ENCODE results near the gene COL6A3. TPM values are rescaled to one million over a fixed set of nuclear protein-coding genes. Genes with fewer than 3 reads are reported as not detected.

Gene COL6A3
- total and polyA plus RNA-seq, 9 of the 15 experiments (the other 6 are each of a cell fraction or from before 2014, with no cell fraction given): 0.07 to 4.1 (median 1.5) TPM

DNA sequence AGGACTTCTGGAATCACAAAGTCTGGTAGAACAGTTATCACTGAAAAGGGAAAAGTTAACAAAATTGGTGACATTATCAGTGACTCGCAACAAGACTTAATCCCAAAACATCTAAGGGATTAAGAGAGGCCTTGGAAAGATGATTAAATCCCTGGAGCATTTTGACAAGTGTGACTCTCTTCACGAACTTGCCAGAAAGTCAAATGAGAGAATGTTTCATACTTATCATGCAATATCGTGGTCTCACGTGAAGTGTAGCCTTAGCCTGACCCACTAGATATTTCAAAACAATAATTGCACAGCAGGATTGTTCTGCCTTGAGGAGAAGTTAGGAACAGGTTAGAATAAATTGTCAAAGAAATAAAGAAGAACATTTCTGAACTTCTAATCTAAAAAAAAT is 104.5 kb downstream of the COL6A3 start:
- H3K36me3 ChIP-seq (ENCODE audit: control insufficient read depth, insufficient read depth, low read length): no peaks in the 10 kb centered on the region
- intact Hi-C loops (cut with micrococcal nuclease): no loop called here
- FAIRE-seq: no peak
- TF ChIP-seq MTA2 (IDR thresholded peaks at IDR 0.05; ENCODE audit: low read depth): no peak
- TF ChIP-seq CBFA2T3 (IDR thresholded peaks at IDR 0.05): no peak
- TF ChIP-seq, protein P1, sequence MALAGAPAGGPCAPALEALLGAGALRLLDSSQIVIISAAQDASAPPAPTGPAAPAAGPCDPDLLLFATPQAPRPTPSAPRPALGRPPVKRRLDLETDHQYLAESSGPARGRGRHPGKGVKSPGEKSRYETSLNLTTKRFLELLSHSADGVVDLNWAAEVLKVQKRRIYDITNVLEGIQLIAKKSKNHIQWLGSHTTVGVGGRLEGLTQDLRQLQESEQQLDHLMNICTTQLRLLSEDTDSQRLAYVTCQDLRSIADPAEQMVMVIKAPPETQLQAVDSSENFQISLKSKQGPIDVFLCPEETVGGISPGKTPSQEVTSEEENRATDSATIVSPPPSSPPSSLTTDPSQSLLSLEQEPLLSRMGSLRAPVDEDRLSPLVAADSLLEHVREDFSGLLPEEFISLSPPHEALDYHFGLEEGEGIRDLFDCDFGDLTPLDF (CRISPR knock-in tag; IDR thresholded peaks at IDR 0.05): no peak
- TF ChIP-seq PHF21A (IDR thresholded peaks at IDR 0.05; ENCODE audit: borderline replicate concordance, low read depth): no peak
- TF ChIP-seq HOMEZ (CRISPR knock-in tag; IDR thresholded peaks at IDR 0.05): no peak
- TF ChIP-seq, protein P2, sequence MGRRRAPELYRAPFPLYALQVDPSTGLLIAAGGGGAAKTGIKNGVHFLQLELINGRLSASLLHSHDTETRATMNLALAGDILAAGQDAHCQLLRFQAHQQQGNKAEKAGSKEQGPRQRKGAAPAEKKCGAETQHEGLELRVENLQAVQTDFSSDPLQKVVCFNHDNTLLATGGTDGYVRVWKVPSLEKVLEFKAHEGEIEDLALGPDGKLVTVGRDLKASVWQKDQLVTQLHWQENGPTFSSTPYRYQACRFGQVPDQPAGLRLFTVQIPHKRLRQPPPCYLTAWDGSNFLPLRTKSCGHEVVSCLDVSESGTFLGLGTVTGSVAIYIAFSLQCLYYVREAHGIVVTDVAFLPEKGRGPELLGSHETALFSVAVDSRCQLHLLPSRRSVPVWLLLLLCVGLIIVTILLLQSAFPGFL (CRISPR knock-in tag; IDR thresholded peaks at IDR 0.05): no peak
- TF ChIP-seq, protein P3, sequence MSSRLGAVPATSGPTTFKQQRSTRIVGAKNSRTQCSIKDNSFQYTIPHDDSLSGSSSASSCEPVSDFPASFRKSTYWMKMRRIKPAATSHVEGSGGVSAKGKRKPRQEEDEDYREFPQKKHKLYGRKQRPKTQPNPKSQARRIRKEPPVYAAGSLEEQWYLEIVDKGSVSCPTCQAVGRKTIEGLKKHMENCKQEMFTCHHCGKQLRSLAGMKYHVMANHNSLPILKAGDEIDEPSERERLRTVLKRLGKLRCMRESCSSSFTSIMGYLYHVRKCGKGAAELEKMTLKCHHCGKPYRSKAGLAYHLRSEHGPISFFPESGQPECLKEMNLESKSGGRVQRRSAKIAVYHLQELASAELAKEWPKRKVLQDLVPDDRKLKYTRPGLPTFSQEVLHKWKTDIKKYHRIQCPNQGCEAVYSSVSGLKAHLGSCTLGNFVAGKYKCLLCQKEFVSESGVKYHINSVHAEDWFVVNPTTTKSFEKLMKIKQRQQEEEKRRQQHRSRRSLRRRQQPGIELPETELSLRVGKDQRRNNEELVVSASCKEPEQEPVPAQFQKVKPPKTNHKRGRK (tag; IDR thresholded peaks at IDR 0.05): no peak
- TF ChIP-seq, protein P4, sequence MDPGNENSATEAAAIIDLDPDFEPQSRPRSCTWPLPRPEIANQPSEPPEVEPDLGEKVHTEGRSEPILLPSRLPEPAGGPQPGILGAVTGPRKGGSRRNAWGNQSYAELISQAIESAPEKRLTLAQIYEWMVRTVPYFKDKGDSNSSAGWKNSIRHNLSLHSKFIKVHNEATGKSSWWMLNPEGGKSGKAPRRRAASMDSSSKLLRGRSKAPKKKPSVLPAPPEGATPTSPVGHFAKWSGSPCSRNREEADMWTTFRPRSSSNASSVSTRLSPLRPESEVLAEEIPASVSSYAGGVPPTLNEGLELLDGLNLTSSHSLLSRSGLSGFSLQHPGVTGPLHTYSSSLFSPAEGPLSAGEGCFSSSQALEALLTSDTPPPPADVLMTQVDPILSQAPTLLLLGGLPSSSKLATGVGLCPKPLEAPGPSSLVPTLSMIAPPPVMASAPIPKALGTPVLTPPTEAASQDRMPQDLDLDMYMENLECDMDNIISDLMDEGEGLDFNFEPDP (CRISPR knock-in tag; IDR thresholded peaks at IDR 0.05): no peak
- no peak for TF ChIP-seq ZNF589 (CRISPR knock-in tag; IDR thresholded peaks at IDR 0.05; ENCODE audit: low read depth)
- TF ChIP-seq CBX2 (IDR thresholded peaks at IDR 0.05; ENCODE audit: insufficient read depth, low read length, poor library complexity, severe bottlenecking): no peak
- TF ChIP-seq, protein P5, sequence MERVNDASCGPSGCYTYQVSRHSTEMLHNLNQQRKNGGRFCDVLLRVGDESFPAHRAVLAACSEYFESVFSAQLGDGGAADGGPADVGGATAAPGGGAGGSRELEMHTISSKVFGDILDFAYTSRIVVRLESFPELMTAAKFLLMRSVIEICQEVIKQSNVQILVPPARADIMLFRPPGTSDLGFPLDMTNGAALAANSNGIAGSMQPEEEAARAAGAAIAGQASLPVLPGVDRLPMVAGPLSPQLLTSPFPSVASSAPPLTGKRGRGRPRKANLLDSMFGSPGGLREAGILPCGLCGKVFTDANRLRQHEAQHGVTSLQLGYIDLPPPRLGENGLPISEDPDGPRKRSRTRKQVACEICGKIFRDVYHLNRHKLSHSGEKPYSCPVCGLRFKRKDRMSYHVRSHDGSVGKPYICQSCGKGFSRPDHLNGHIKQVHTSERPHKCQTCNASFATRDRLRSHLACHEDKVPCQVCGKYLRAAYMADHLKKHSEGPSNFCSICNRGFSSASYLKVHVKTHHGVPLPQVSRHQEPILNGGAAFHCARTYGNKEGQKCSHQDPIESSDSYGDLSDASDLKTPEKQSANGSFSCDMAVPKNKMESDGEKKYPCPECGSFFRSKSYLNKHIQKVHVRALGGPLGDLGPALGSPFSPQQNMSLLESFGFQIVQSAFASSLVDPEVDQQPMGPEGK (CRISPR knock-in tag; IDR thresholded peaks at IDR 0.05; ENCODE audit: borderline replicate concordance): no peak
- no peak for TF ChIP-seq POLR3G (IDR thresholded peaks at IDR 0.05; ENCODE audit: extremely low read depth, insufficient read length, insufficient replicate concordance)

More for the DNA sequence above, 104.5 kb downstream of the COL6A3 start:
- Histone ChIP-seq H3K9me3 (replicated peaks; ENCODE audit: control insufficient read depth, insufficient read depth, low read depth, low read length) (no peaks in the 10 kb centered on the region), H3K9me1 (ENCODE audit: control insufficient read depth, insufficient read depth, low read length) (no peaks in the 10 kb centered on the region), H3K27ac (ENCODE audit: extremely low read depth, low read depth, low read length) (no peak overlapping the region), H3K27me3 (ENCODE audit: control insufficient read depth in 2 of 2, insufficient read depth in 2 of 2, low read length in 2 of 2) (peaks cover 0 to 11% of the 10 kb centered on the region in 2 experiments; a peak in 2 of 5 replicates), H3K4me2 (ENCODE audit: insufficient read depth, low read length) (no peak overlapping the region), H2AFZ (ENCODE audit: low read depth, low read length) (no peak overlapping the region), H3K79me2 (ENCODE audit: control insufficient read depth, insufficient read depth, low read length) (no peaks in the 10 kb centered on the region), H3K4me1 (replicated peaks in 1 of 2; ENCODE audit: control insufficient read depth in 2 of 2, insufficient read depth in 2 of 2, low read length in 2 of 2) (no peaks in the 10 kb centered on the region), H3K9ac (ENCODE audit: insufficient read depth in 1 of 2, low read depth in 2 of 2, low read length in 2 of 2) (no peak overlapping the region), H3K4me3 (no peak overlapping the region), H4K20me1 (replicated peaks; ENCODE audit: control insufficient read depth, insufficient read depth, low read length) (no peaks in the 10 kb centered on the region)
- WGBS (ENCODE audit: insufficient coverage, low coverage, missing lambda C conversion rate): 0% methylated on average over 4 of the region's 4 CpGs
- no TSS peak for BruUV-seq (replicated peaks)
- in situ Hi-C loops (cut with MboI): no loop called here
- no peak for DNase-seq (ENCODE audit: extremely low read depth in 1 of 4, low spot score in 3 of 4)
- ChIA-PET POLR2A (no interaction called here), CTCF (ENCODE audit: low intra/inter-chr PET ratio) (no interaction called here)
- no peak for ATAC-seq

Data from K562 (cell line).